GM12873 (cell line): ENCODE data around the gene ILK.

Source experiments
- TF ChIP-seq, protein P1 (sequence below): IDR thresholded peaks from 2 replicates; pipeline ENCODE4 v1.5.1; 2012; ENCODE audit warnings: low read depth, mild to moderate bottlenecking, moderate library complexity, low read length, control low read depth; ENCODE audit not compliant: insufficient read depth; ENCODE audit errors: missing control alignments

The ILK gene

DNA sequence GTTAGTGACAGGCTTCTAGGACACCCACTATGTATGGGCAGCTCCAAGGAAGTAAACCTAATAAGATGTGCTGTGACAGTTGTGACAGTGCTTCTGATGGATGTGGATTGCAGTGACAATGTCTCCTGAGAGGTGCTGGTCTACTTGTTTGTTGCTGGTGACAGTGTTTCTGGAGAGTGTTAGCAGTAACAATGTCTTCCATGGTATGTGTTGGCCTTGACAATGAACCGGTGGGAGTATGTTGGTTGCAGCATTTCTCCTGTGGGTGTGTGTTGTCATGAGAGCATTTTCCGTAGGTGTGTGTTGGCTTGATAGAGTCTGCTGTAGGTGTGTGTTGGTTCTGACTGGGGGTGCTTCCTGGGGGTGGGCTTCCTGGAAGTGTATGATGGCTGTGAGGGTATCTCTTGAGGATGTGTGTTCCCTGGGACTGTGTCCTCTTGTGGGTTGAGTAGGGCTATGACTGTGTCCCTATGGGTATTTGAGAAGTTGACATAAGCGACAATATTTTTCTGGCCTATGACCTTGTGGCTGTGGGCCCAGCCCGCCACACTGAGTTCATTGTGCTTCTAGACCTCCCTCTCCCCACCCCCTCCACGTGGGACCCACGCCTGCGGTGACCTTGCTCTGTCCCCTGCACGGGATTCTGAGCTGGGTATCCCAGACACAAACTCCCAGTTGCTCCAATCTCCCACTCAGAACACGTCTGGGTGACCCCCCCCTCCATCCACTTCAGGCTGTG is 50.9 kb downstream of the ILK start:
- TF ChIP-seq, protein P1, sequence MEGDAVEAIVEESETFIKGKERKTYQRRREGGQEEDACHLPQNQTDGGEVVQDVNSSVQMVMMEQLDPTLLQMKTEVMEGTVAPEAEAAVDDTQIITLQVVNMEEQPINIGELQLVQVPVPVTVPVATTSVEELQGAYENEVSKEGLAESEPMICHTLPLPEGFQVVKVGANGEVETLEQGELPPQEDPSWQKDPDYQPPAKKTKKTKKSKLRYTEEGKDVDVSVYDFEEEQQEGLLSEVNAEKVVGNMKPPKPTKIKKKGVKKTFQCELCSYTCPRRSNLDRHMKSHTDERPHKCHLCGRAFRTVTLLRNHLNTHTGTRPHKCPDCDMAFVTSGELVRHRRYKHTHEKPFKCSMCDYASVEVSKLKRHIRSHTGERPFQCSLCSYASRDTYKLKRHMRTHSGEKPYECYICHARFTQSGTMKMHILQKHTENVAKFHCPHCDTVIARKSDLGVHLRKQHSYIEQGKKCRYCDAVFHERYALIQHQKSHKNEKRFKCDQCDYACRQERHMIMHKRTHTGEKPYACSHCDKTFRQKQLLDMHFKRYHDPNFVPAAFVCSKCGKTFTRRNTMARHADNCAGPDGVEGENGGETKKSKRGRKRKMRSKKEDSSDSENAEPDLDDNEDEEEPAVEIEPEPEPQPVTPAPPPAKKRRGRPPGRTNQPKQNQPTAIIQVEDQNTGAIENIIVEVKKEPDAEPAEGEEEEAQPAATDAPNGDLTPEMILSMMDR, result no peak

DNA sequence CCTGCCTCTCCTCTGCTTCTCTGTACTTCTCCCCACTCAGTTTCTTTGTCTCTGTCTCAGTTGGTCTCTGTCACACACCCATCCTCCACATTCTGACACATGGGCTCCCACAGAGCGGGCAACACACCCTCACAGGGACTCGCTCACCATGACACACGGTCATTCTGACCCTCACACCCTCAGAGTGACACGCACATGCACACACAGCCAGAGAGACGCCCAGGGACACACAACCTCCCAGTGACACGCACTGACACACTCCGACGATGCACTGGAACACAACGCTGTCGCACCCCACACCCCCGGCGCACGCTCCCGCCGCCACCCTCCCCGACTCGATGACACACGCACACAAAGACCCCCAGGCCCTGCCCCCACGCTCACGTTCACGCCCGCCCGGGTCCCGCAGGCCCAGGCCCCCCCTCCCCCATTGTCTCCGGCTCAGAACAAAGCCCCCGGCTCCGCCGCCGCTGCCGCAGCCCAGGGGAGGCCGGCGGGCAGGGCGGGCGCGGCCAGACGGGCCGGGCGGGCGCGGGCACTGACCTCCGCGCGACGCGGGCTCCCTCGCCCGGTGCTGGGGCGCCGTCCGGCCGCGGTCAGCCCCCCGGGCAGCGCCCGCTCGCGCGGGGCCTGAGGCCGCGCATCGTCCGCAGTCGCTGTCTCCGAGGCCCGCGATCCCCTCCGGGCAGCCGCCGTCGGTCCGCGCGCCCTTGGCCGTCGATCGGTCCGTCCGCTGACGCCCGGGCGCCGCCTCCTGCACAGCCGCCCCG is 51.6 kb downstream of the ILK start:
- TF ChIP-seq, protein P1, result no peak

DNA sequence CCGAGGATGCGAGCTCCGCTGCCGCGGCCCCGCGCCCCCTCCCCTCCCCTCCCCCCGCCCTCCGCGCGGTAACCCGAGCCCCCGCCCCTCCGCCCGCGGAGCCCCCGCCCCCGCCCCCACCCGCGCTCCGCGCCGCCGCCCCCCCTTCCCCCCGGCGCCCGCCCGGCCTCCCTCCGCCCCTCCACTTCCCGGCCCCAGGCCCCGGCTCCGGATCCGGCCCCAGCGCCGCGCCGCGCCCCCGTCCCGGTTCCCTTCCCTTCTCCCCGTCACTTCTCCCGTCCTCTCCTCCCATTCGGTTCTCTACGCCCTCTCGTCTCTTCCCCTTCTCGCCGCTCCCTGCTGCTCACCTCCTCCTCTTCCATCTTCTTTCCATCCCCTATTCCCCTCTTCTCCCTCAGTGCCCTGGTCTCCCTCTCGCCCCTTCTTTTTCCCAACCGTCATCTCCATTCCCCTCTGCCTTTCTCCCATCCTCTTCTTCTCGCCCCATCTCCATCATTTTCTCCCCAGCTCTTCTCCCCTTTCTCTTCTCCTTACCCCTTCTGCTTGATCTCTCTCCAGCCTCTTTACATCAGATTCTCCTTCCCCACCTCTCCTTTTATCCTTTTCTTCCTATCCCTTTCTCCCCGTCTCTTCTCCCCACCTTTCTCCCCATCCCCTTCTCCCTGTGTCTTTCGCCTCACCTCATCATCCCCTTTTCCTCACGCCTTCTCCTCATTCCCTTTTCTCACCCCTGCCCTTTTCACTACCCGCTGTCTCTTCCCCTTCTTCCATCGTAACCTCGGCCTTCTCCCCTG is 52.4 kb downstream of the ILK start, which contains the start of gene DCHS1:
Gene DCHS1 (minus strand): TSS at position 20 of the 794 bp plus-strand sequence. CDS start 14,196 bp downstream, outside the sequence.
- TF ChIP-seq, protein P1, result no peak

DNA sequence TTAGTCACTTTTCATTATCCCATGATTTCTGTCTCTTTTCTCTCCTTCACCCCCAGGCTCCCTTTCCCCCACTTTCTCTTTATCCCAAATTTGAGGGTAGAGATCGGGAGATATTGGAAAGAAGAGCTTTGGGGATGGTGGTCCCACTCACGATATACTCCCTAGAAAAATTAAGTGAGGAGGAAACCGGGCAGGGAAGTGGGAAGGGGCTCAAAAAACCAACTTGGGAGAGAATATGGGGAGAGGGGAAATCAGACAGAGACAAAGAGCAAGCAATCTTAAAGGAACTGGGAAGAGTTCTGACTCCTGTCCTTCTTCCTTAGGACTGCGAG is 53.0 kb downstream of the ILK start:
- TF ChIP-seq, protein P1, result no peak

DNA sequence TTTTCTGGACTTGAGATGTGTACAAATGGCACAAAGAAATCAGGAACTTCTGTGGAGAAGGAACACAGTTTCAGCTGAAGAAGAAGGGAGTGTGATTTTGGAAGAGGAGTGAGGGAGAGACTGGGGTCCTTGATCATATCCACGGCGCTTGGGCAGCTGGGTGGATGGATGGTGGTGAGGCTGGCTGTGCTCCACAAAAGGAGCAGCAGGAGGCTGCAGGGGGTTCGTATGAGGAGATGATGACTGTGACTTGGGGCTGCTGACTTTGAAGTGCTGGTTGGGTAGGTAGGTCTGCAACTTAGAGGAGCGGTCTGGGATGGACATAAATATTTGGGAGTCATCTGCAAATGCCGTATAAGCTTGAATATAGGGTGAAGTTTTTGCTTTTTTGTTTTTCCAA is 53.4 kb downstream of the ILK start:
- TF ChIP-seq, protein P1, result no peak

DNA sequence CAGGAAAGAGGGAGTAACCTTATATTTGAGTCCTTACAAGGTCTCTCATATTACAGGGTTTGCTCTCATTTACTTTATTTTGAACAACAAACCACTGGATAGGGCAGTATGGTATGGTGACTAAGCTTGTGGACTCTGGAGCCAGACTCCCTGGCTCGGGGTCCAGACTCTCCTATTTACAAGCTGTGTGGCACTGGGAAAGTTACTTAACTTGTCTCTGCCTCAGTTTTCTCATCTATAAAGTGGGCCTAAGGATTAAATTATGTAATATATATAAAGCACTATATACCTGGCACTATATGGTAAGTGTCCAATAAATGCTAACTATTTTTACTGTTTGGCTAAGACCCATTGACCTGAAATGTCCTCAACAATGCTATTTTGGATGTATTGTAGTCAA is 53.8 kb downstream of the ILK start:
- TF ChIP-seq, protein P1, result no peak

DNA sequence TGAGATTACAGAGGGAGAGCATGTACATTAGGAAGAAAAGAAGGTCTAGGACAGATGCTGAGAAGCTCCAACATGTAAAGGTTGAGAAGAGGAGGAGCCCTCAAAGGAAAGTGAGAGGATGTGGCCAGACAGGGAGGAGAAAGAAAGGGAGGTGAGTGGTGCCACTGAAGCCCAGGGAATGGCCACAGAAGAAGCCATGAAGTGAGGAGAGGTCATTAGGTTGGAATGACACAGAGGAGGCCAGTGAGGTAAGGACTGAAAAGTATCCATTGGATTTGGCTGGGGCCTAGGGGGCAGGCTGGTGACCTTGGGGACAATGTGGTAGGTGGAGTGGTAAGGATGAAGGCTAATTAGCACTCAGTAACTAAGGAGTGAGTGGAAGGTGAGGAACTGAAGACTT is 55.1 kb downstream of the ILK start:
- TF ChIP-seq, protein P1, result no peak
